HPDE6-E6E7 (cell line): ENCODE measurements around the gene SOX9.
A peak's percentile ranks its signal among the peaks of the same experiment; 100 is the strongest.

Source experiments
- DNase-seq: peaks from one replicate; pipeline ENCODE4 v3.0.0; 2011; ENCODE audit warnings: missing footprints; ENCODE audit errors: extremely low spot score

The SOX9 gene

GRCh38 chr17:72120642-72121163 lies at the start of gene SOX9:
SOX9 (plus strand) TSS chr17:72121020; CDS start chr17:72121392, 372 bp downstream.
- DNase-seq: peak; percentile 99

GRCh38 chr17:72071330-72071729 lies 49.5 kb upstream of the SOX9 start:
- DNase-seq: no peak

GRCh38 chr17:72075995-72076677 lies 44.7 kb upstream of the SOX9 start:
- DNase-seq: no peak

GRCh38 chr17:72076678-72077030 lies 44.2 kb upstream of the SOX9 start:
- no peak for DNase-seq

- DNase-seq: peak; percentile 32
These were observed 43.4 kb upstream of the SOX9 start for GRCh38 chr17:72077326-72077960.

GRCh38 chr17:72079700-72080099 lies 41.1 kb upstream of the SOX9 start:
- no peak for DNase-seq

- DNase-seq: no peak
These were observed 32.9 kb upstream of the SOX9 start for GRCh38 chr17:72087876-72088275.

- DNase-seq: no peak
These were observed 31.3 kb upstream of the SOX9 start for GRCh38 chr17:72089453-72089987.

GRCh38 chr17:72090108-72090507 lies 30.7 kb upstream of the SOX9 start:
- DNase-seq: no peak

GRCh38 chr17:72092710-72093322 lies 28.0 kb upstream of the SOX9 start:
- no peak for DNase-seq

GRCh38 chr17:72093707-72094106 lies 27.1 kb upstream of the SOX9 start:
- no peak for DNase-seq

- no peak for DNase-seq
These were observed 25.5 kb upstream of the SOX9 start for GRCh38 chr17:72095316-72095715.

GRCh38 chr17:72097144-72097543 lies 23.7 kb upstream of the SOX9 start:
- DNase-seq: peak; percentile 49

- DNase-seq: no peak
These were observed 20.9 kb upstream of the SOX9 start for GRCh38 chr17:72099919-72100318.

- DNase-seq: no peak
These were observed 20.4 kb upstream of the SOX9 start for GRCh38 chr17:72100470-72100869.

GRCh38 chr17:72101526-72101925 lies 19.3 kb upstream of the SOX9 start:
- no peak for DNase-seq

- DNase-seq: no peak
These were observed 18.5 kb upstream of the SOX9 start for GRCh38 chr17:72102366-72102765.

GRCh38 chr17:72104164-72104862 lies 16.5 kb upstream of the SOX9 start:
- no peak for DNase-seq

- DNase-seq: no peak
These were observed 16.0 kb upstream of the SOX9 start for GRCh38 chr17:72104863-72105234.

GRCh38 chr17:72107100-72107499 lies 13.7 kb upstream of the SOX9 start:
- DNase-seq: no peak

- DNase-seq: no peak
These were observed 10.4 kb upstream of the SOX9 start for GRCh38 chr17:72110231-72110941.

- no peak for DNase-seq
These were observed 9.9 kb upstream of the SOX9 start for GRCh38 chr17:72110942-72111318.
